Caco-2 (cell line): ENCODE measurements around the gene SPOCK2. TPM values are rescaled to one million over a fixed set of nuclear protein-coding genes. Genes with fewer than 3 reads are reported as not detected.

ENCODE experiments used
- BruUV-seq: library from RNA; stranded (reverse); fragments of 400-500 nt; replicated peaks from 2 replicates; lab custom pipeline; 2021; lab: Mats Ljungman, UMichigan
- CTCF ChIA-PET: fragments of 300-600 bp; sonication (Branson Sonifier 250); formaldehyde crosslinking; loops from one replicate; lab custom pipeline; 2022; ENCODE audit warnings: antibody characterized with exemption; lab: Charles Lee
- POLR2A ChIA-PET: fragments of 300-600 bp; sonication (Branson Sonifier 250); formaldehyde crosslinking; loops from one replicate; lab custom pipeline; 2022; ENCODE audit warnings: antibody characterized with exemption; lab: Charles Lee
- DNase-seq, 2 experiments: peaks; one replicate each; pipeline versions ENCODE4 v3.0.0 to v3.0.0-alpha.2; 2020 to 2022
- H3K27me3 ChIP-seq: replicated peaks from 2 replicates; pipeline ENCODE4 v1.6.0; 2011; ENCODE audit warnings: low read length; ENCODE audit not compliant: control insufficient read depth, insufficient read depth
- H3K36me3 ChIP-seq: 2 replicates; pipeline ENCODE4 v1.5.1; 2011; ENCODE audit warnings: low read length; ENCODE audit not compliant: control insufficient read depth, insufficient read depth
- H3K4me1 ChIP-seq: fragments of 250-450 bp; sonication (Bioruptor Pico); 2 replicates; pipeline ENCODE4 v1.5.1; 2020; ENCODE audit warnings: mild to moderate bottlenecking
- H3K4me3 ChIP-seq: 2 replicates; pipeline ENCODE4 v1.5.1; 2011; ENCODE audit warnings: low read depth, mild to moderate bottlenecking, control low read depth, low read length
- H3K9me3 ChIP-seq: fragments of 250-450 bp; sonication (Bioruptor Pico); 2 replicates; pipeline ENCODE4 v1.5.1; 2020; ENCODE audit warnings: mild to moderate bottlenecking, moderate library complexity
- H3K27ac Mint-ChIP-seq: one replicate; pipeline ENCODE4 v1.8.0; 2022; ENCODE audit warnings: mixed read lengths; ENCODE audit not compliant: unreplicated experiment
- H3K27me3 Mint-ChIP-seq: one replicate; pipeline ENCODE4 v1.8.0; 2022; ENCODE audit warnings: mixed read lengths; ENCODE audit not compliant: insufficient read depth, unreplicated experiment
- H3K36me3 Mint-ChIP-seq: one replicate; pipeline ENCODE4 v1.8.0; 2022; ENCODE audit warnings: mild to moderate bottlenecking, mixed read lengths; ENCODE audit not compliant: insufficient read depth, unreplicated experiment
- H3K4me1 Mint-ChIP-seq: one replicate; pipeline ENCODE4 v1.8.0; 2022; ENCODE audit warnings: low read depth, mixed read lengths; ENCODE audit not compliant: unreplicated experiment
- H3K4me3 Mint-ChIP-seq: one replicate; pipeline ENCODE4 v1.8.0; 2022; ENCODE audit warnings: mild to moderate bottlenecking, moderate library complexity, mixed read lengths; ENCODE audit not compliant: unreplicated experiment
- H3K9me3 Mint-ChIP-seq: one replicate; pipeline ENCODE4 v1.8.0; 2022; ENCODE audit warnings: mixed read lengths; ENCODE audit not compliant: unreplicated experiment
- intact Hi-C: fragments of 100-400 bp; cut with micrococcal nuclease; formaldehyde crosslinking; loops from one replicate; pipeline ENCODE4 v1.10.0; 2022; ENCODE audit not compliant: unreplicated experiment
- total RNA-seq: library from RNA; stranded (reverse); gene quantifications from 2 replicates; pipeline ENCODE4 v1.2.3, GENCODE V29; 2022
- TF ChIP-seq, protein P1 (sequence below), 2 experiments: fragments of 200-600 bp in 1 of 2; IDR thresholded peaks; 1 replicate in 1 of 2; 2 replicates in 1 of 2; pipeline versions ENCODE4 v1.5.1 to v1.8.0; 2011 to 2022; ENCODE audit warnings: antibody characterized with exemption in 1 of 2, control low read depth in 1 of 2, inconsistent platforms in 1 of 2, low read depth in 1 of 2, low read length in 1 of 2, mild to moderate bottlenecking in 1 of 2, moderate library complexity in 1 of 2; ENCODE audit not compliant: insufficient read depth in 1 of 2, severe bottlenecking in 1 of 2, unreplicated experiment in 1 of 2

The SPOCK2 gene
- total RNA-seq, 1 experiment from 2014 or later = 1.6 TPM

DNA sequence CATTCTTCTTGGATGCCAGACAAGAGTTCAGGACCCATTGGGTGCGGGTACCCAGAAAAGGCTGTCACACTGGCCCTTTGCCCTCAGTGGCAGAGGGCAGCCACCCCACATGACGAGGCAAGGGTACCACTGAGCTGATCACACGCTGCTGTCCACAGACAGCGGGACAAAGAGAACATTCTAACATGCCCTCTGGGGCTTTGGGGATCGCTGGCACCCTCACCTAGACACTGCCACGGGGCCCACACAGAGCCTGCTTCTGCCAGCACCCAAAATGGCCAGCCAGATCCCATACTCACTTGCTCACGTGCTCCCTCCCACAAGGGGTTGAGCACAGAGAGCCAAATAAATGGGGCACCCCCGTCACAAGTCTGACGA, 16.7 kb upstream of the SPOCK2 start:
- TF ChIP-seq, protein P1, sequence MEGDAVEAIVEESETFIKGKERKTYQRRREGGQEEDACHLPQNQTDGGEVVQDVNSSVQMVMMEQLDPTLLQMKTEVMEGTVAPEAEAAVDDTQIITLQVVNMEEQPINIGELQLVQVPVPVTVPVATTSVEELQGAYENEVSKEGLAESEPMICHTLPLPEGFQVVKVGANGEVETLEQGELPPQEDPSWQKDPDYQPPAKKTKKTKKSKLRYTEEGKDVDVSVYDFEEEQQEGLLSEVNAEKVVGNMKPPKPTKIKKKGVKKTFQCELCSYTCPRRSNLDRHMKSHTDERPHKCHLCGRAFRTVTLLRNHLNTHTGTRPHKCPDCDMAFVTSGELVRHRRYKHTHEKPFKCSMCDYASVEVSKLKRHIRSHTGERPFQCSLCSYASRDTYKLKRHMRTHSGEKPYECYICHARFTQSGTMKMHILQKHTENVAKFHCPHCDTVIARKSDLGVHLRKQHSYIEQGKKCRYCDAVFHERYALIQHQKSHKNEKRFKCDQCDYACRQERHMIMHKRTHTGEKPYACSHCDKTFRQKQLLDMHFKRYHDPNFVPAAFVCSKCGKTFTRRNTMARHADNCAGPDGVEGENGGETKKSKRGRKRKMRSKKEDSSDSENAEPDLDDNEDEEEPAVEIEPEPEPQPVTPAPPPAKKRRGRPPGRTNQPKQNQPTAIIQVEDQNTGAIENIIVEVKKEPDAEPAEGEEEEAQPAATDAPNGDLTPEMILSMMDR (IDR thresholded peaks at IDR 0.05; ENCODE audit: insufficient read depth in 1 of 2, low read depth in 1 of 2, low read length in 1 of 2, severe bottlenecking in 1 of 2, unreplicated experiment in 1 of 2) = no peak
- Mint-ChIP-seq H3K9me3 (no peaks in the 10 kb centered on the region), H3K27ac (no peak overlapping the region), H3K4me1 (peaks cover 57% of the 10 kb centered on the region), H3K27me3 (no peaks in the 10 kb centered on the region), H3K36me3 (peaks cover 24% of the 10 kb centered on the region), H3K4me3 (no peak overlapping the region)
- no peak for DNase-seq
- H3K36me3 ChIP-seq = peaks cover 3% of the 10 kb centered on the region
- POLR2A ChIA-PET = no interaction called here
- peaks cover 33% of the 10 kb centered on the region for H3K4me1 ChIP-seq
- intact Hi-C loops = no loop called here
- no peaks in the 10 kb centered on the region for H3K27me3 ChIP-seq
- CTCF ChIA-PET = no interaction called here
- BruUV-seq = no TSS peak
- no peaks in the 10 kb centered on the region for H3K9me3 ChIP-seq
- no peak overlapping the region for H3K4me3 ChIP-seq

DNA sequence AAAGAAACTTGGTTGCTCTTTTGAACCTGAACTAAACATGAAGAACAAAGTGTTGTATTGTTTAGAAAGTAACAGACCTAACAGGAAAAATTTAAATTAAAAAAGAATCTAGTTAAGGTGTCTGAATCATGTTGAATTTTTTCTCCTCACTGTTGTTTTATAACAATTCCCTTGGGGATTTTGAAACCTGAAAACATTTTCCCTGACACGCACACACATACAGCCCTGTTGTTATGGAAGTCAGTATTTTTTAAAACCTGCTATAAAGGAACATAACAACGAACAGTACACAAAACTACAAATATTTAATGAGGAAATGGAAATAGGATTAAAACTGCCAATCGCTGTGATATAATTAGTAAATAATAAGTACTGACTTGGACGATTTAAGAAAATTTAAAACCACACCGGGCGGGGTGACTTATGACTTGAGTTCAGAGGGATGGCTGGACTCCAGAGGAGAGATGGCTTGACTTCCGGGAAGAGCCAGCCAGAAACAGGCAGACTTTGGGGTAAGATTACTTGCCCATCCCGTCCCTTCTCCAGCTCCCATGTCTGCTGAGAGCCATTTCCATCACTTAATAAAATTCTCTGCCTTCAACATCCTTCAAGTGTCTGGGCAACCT, 16.2 kb upstream of the SPOCK2 start:
- no peak overlapping the region for H3K4me3 ChIP-seq
- H3K9me3 ChIP-seq = no peaks in the 10 kb centered on the region
- H3K4me1 Mint-ChIP-seq = peaks cover 57% of the 10 kb centered on the region
- H3K27me3 Mint-ChIP-seq = no peaks in the 10 kb centered on the region
- no peak for DNase-seq
- no TSS peak for BruUV-seq
- POLR2A ChIA-PET = no interaction called here
- peaks cover 3% of the 10 kb centered on the region for H3K36me3 ChIP-seq
- TF ChIP-seq, protein P1 (IDR thresholded peaks at IDR 0.05; ENCODE audit: insufficient read depth in 1 of 2, low read depth in 1 of 2, low read length in 1 of 2, severe bottlenecking in 1 of 2, unreplicated experiment in 1 of 2) = no peak
- H3K4me1 ChIP-seq = peaks cover 34% of the 10 kb centered on the region
- H3K27ac Mint-ChIP-seq = no peak overlapping the region
- no peaks in the 10 kb centered on the region for H3K27me3 ChIP-seq
- intact Hi-C loops = no loop called here
- H3K36me3 Mint-ChIP-seq = peaks cover 24% of the 10 kb centered on the region
- H3K4me3 Mint-ChIP-seq = no peak overlapping the region
- CTCF ChIA-PET = no interaction called here
- no peaks in the 10 kb centered on the region for H3K9me3 Mint-ChIP-seq

DNA sequence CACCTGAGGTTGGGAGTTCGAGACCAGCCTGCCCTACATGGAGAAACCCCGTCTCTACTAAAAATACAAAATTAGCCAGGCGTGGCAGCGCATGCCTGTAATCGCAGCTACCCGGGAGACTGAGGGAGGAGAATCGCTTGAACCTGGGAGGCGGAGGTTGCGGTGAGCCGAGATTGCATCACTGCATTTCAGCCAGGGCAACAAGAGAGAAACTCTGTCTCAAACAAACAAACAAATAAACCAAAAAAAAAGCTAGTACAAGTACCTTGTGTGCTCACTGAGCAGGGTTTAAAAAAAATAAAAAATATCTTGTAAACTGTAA, 11.2 kb upstream of the SPOCK2 start:
- Mint-ChIP-seq H3K36me3 (peaks cover 41% of the 10 kb centered on the region), H3K27me3 (no peaks in the 10 kb centered on the region), H3K9me3 (no peaks in the 10 kb centered on the region), H3K4me1 (peaks cover 70% of the 10 kb centered on the region), H3K4me3 (no peak overlapping the region), H3K27ac (peak overlapping the region; percentile 65)
- ChIA-PET CTCF (interaction anchor here (0.6 to 1.8 kb wide), 5 partner anchors 8 to 275 kb away, joined by 3 to 11 read pairs (median 4); no protein-coding TSS in a partner anchor), POLR2A (no interaction called here)
- intact Hi-C loops = loop anchor here (2.0 to 5.0 kb wide), 3 partner anchors 52 to 173 kb away; partner anchors contain the start of gene DDIT4
- no peak for DNase-seq
- BruUV-seq = no TSS peak
- Histone ChIP-seq H3K36me3 (peaks cover 3% of the 10 kb centered on the region), H3K4me1 (peaks cover 51% of the 10 kb centered on the region), H3K9me3 (no peaks in the 10 kb centered on the region), H3K4me3 (no peak overlapping the region), H3K27me3 (no peaks in the 10 kb centered on the region)
- TF ChIP-seq, protein P1 (IDR thresholded peaks at IDR 0.05; ENCODE audit: insufficient read depth in 1 of 2, low read depth in 1 of 2, low read length in 1 of 2, severe bottlenecking in 1 of 2, unreplicated experiment in 1 of 2) = no peak
